HEK293 (cell line): Measurements from ENCODE around the gene DPM2.

Source experiments
- CTCF ChIA-PET: fragments of 350-600 bp; formaldehyde crosslinking; extraction: SDS; loops from one replicate; lab custom pipeline; 2021; ENCODE audit warnings: antibody characterized with exemption; lab: Yijun Ruan, JAX
- POLR2A ChIA-PET: fragments of 300-600 bp; formaldehyde crosslinking; extraction: SDS; loops from one replicate; lab custom pipeline; 2020; ENCODE audit warnings: antibody characterized with exemption, inconsistent platforms; lab: Yijun Ruan, JAX
- H3K27ac ChIP-seq: fragments of 200-500 bp; sonication (Bioruptor generic); 2 replicates; pipeline ENCODE4 v1.5.1; 2014; ENCODE audit warnings: low read depth, low read length, control low read depth, inconsistent platforms; ENCODE audit errors: extremely low read depth
- H3K36me3 ChIP-seq, 2 experiments: fragments of 200-500 bp in 1 of 2; sonication (Bioruptor generic) in 1 of 2; 1 replicate in 1 of 2; 2 replicates in 1 of 2; pipeline ENCODE4 v1.5.1; 2014 to 2017; ENCODE audit warnings: inconsistent platforms in 2 of 2, low read length in 2 of 2; ENCODE audit not compliant: control insufficient read depth in 2 of 2, insufficient read depth in 1 of 2
- H3K4me1 ChIP-seq: fragments of 200-500 bp; sonication (Bioruptor generic); 2 replicates; pipeline ENCODE4 v1.5.1; 2014; ENCODE audit warnings: mild to moderate bottlenecking, low read length, inconsistent platforms; ENCODE audit not compliant: control insufficient read depth, insufficient read depth
- H3K4me3 ChIP-seq: 2 replicates; pipeline ENCODE4 v1.5.1; 2011; ENCODE audit warnings: low read depth, mild to moderate bottlenecking, control low read depth, low read length, moderate library complexity
- H3K9me3 ChIP-seq: fragments of 200-500 bp; sonication (Bioruptor generic); 2 replicates; pipeline ENCODE4 v1.5.1; 2014; ENCODE audit warnings: low read depth, low read length, inconsistent platforms; ENCODE audit not compliant: control insufficient read depth, insufficient read depth
- GLIS2 ChIP-seq: fragments of 450-650 bp; formaldehyde crosslinking; IDR thresholded peaks from 2 replicates; pipeline ENCODE4 v1.5.1; 2016; ENCODE audit warnings: missing biosample characterization, missing genetic modification characterization
- KLF8 ChIP-seq: fragments of 450-650 bp; formaldehyde crosslinking; IDR thresholded peaks from 2 replicates; pipeline ENCODE4 v1.5.1; 2016; ENCODE audit warnings: missing biosample characterization, missing genetic modification characterization
- MEIS1 ChIP-seq: sonication (generic); formaldehyde crosslinking; IDR thresholded peaks from 2 replicates; pipeline ENCODE4 v1.8.1; 2022; ENCODE audit warnings: missing genetic modification reagents, mild to moderate bottlenecking, borderline replicate concordance
- OVOL3 ChIP-seq: fragments of 450-650 bp; formaldehyde crosslinking; IDR thresholded peaks from 2 replicates; pipeline ENCODE4 v1.5.1; 2016; ENCODE audit warnings: missing biosample characterization, missing genetic modification characterization
- RBAK ChIP-seq: fragments of 450-650 bp; formaldehyde crosslinking; IDR thresholded peaks from 2 replicates; pipeline ENCODE4 v1.5.1; 2016; ENCODE audit warnings: missing biosample characterization, missing genetic modification characterization
- SP7 ChIP-seq: fragments of 450-650 bp; formaldehyde crosslinking; IDR thresholded peaks from 2 replicates; pipeline ENCODE4 v1.5.1; 2016; ENCODE audit warnings: missing biosample characterization, missing genetic modification characterization
- YY1 ChIP-seq: fragments of 450-650 bp; formaldehyde crosslinking; IDR thresholded peaks from 2 replicates; pipeline ENCODE4 v1.5.1; 2018; ENCODE audit warnings: missing biosample characterization, missing genetic modification characterization
- ZBTB26 ChIP-seq: fragments of 450-650 bp; formaldehyde crosslinking; optimal IDR thresholded peaks from 2 replicates; pipeline ENCODE3; 2016; ENCODE audit warnings: missing biosample characterization, mild to moderate bottlenecking, missing genetic modification characterization
- ZNF114 ChIP-seq: fragments of 450-650 bp; formaldehyde crosslinking; IDR thresholded peaks from 2 replicates; pipeline ENCODE4 v1.5.0; 2017; ENCODE audit warnings: missing biosample characterization, missing genetic modification characterization
- ZNF133 ChIP-seq: fragments of 450-650 bp; formaldehyde crosslinking; IDR thresholded peaks from 2 replicates; pipeline ENCODE4 v1.5.1; 2016; ENCODE audit warnings: missing biosample characterization, missing genetic modification characterization
- ZNF2 ChIP-seq: fragments of 450-650 bp; formaldehyde crosslinking; IDR thresholded peaks from 2 replicates; pipeline ENCODE4 v1.5.1; 2016; ENCODE audit warnings: missing biosample characterization, missing genetic modification characterization
- ZNF223 ChIP-seq: fragments of 450-650 bp; formaldehyde crosslinking; IDR thresholded peaks from 2 replicates; pipeline ENCODE4 v1.5.1; 2016; ENCODE audit warnings: missing biosample characterization, missing genetic modification characterization
- ZNF23 ChIP-seq: fragments of 450-650 bp; formaldehyde crosslinking; IDR thresholded peaks from 2 replicates; pipeline ENCODE4 v1.5.1; 2016; ENCODE audit warnings: missing biosample characterization, missing genetic modification characterization, borderline replicate concordance
- ZNF324 ChIP-seq: fragments of 450-650 bp; formaldehyde crosslinking; IDR thresholded peaks from 2 replicates; pipeline ENCODE4 v1.5.1; 2016; ENCODE audit warnings: missing biosample characterization, missing genetic modification characterization
- ZNF335 ChIP-seq: fragments of 450-650 bp; formaldehyde crosslinking; conservative IDR thresholded peaks from 2 replicates; pipeline ENCODE4 v1.5.1; 2016; ENCODE audit warnings: missing biosample characterization, missing genetic modification characterization
- ZNF391 ChIP-seq: fragments of 450-650 bp; formaldehyde crosslinking; IDR thresholded peaks from 2 replicates; pipeline ENCODE4 v1.5.1; 2016; ENCODE audit warnings: low read depth, missing biosample characterization, missing genetic modification characterization, borderline replicate concordance
- ZNF558 ChIP-seq: fragments of 450-650 bp; formaldehyde crosslinking; IDR thresholded peaks from 2 replicates; pipeline ENCODE4 v1.5.1; 2016; ENCODE audit warnings: missing biosample characterization, missing genetic modification characterization
- ZNF621 ChIP-seq: fragments of 450-650 bp; formaldehyde crosslinking; IDR thresholded peaks from 2 replicates; pipeline ENCODE4 v1.5.1; 2017; ENCODE audit warnings: missing biosample characterization, missing genetic modification characterization
- ZNF837 ChIP-seq: fragments of 450-650 bp; formaldehyde crosslinking; IDR thresholded peaks from 2 replicates; pipeline ENCODE4 v1.5.1; 2016; ENCODE audit warnings: missing biosample characterization, missing genetic modification characterization
- TF ChIP-seq, protein P1 (sequence below): fragments of 450-650 bp; formaldehyde crosslinking; conservative IDR thresholded peaks from 2 replicates; pipeline ENCODE4 v1.5.1; 2016; ENCODE audit warnings: low read depth, missing biosample characterization, missing genetic modification characterization
- TF ChIP-seq, protein P2 (sequence below): fragments of 450-650 bp; formaldehyde crosslinking; conservative IDR thresholded peaks from 2 replicates; pipeline ENCODE4 v1.5.1; 2016; ENCODE audit warnings: low read depth, missing biosample characterization, missing genetic modification characterization
- TF ChIP-seq, protein P3 (sequence below): fragments of 450-650 bp; formaldehyde crosslinking; IDR thresholded peaks from 2 replicates; pipeline ENCODE4; 2016; ENCODE audit warnings: missing biosample characterization, missing genetic modification characterization
- TF ChIP-seq, protein P4 (sequence below): fragments of 450-650 bp; IDR thresholded peaks from 2 replicates; pipeline ENCODE4 v1.5.1; 2018; ENCODE audit warnings: missing biosample characterization, mild to moderate bottlenecking, missing genetic modification characterization

DPM2 gene

GRCh38 chr9:127908660-127908926, 29.1 kb downstream of the DPM2 start (continued):
- TF ChIP-seq, protein P1, sequence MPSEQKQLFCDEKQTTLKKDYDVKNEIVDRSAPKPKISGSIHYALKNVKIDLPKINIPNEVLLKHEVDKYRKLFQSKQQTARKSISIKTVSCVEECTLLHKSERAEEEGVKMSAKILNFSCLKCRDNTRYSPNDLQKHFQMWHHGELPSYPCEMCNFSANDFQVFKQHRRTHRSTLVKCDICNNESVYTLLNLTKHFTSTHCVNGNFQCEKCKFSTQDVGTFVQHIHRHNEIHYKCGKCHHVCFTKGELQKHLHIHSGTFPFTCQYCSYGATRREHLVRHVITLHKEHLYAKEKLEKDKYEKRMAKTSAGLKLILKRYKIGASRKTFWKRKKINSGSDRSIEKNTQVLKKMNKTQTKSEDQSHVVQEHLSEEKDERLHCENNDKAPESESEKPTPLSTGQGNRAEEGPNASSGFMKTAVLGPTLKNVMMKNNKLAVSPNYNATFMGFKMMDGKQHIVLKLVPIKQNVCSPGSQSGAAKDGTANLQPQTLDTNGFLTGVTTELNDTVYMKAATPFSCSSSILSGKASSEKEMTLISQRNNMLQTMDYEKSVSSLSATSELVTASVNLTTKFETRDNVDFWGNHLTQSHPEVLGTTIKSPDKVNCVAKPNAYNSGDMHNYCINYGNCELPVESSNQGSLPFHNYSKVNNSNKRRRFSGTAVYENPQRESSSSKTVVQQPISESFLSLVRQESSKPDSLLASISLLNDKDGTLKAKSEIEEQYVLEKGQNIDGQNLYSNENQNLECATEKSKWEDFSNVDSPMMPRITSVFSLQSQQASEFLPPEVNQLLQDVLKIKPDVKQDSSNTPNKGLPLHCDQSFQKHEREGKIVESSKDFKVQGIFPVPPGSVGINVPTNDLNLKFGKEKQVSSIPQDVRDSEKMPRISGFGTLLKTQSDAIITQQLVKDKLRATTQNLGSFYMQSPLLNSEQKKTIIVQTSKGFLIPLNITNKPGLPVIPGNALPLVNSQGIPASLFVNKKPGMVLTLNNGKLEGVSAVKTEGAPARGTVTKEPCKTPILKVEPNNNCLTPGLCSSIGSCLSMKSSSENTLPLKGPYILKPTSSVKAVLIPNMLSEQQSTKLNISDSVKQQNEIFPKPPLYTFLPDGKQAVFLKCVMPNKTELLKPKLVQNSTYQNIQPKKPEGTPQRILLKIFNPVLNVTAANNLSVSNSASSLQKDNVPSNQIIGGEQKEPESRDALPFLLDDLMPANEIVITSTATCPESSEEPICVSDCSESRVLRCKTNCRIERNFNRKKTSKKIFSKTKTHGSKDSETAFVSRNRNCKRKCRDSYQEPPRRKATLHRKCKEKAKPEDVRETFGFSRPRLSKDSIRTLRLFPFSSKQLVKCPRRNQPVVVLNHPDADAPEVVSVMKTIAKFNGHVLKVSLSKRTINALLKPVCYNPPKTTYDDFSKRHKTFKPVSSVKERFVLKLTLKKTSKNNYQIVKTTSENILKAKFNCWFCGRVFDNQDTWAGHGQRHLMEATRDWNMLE (tag by site-specific recombination) = no peak
- no peak for TF ChIP-seq ZNF335 (tag by site-specific recombination)
- TF ChIP-seq ZBTB26 (tag by site-specific recombination) = no peak
- TF ChIP-seq, protein P2, sequence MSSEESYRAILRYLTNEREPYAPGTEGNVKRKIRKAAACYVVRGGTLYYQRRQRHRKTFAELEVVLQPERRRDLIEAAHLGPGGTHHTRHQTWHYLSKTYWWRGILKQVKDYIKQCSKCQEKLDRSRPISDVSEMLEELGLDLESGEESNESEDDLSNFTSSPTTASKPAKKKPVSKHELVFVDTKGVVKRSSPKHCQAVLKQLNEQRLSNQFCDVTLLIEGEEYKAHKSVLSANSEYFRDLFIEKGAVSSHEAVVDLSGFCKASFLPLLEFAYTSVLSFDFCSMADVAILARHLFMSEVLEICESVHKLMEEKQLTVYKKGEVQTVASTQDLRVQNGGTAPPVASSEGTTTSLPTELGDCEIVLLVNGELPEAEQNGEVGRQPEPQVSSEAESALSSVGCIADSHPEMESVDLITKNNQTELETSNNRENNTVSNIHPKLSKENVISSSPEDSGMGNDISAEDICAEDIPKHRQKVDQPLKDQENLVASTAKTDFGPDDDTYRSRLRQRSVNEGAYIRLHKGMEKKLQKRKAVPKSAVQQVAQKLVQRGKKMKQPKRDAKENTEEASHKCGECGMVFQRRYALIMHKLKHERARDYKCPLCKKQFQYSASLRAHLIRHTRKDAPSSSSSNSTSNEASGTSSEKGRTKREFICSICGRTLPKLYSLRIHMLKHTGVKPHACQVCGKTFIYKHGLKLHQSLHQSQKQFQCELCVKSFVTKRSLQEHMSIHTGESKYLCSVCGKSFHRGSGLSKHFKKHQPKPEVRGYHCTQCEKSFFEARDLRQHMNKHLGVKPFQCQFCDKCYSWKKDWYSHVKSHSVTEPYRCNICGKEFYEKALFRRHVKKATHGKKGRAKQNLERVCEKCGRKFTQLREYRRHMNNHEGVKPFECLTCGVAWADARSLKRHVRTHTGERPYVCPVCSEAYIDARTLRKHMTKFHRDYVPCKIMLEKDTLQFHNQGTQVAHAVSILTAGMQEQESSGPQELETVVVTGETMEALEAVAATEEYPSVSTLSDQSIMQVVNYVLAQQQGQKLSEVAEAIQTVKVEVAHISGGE (tag by site-specific recombination) = no peak
- no peak for TF ChIP-seq RBAK
- TF ChIP-seq YY1 = no peak
- TF ChIP-seq ZNF391 = no peak
- no peak for TF ChIP-seq ZNF324 (tag by site-specific recombination)
- no peak for TF ChIP-seq ZNF223 (tag by site-specific recombination)
- TF ChIP-seq SP7 (tag by site-specific recombination) = no peak

- no peaks in the 10 kb centered on the region for H3K4me1 ChIP-seq
- no peak overlapping the region for H3K27ac ChIP-seq
- H3K36me3 ChIP-seq = peaks cover 0 to 26% of the 10 kb centered on the region in 2 experiments; a peak in 2 of 3 replicates
- H3K9me3 ChIP-seq = no peaks in the 10 kb centered on the region
- H3K4me3 ChIP-seq = no peak overlapping the region
- ChIA-PET POLR2A (interaction anchor here (1.0 kb wide), 1 partner anchor 9 kb away, joined by 3 read pairs; the partner anchor contains the start of gene ST6GALNAC4), CTCF (no interaction called here)
- TF ChIP-seq ZNF114 (tag by site-specific recombination) (no peak), GLIS2 (tag by site-specific recombination) (no peak), ZNF621 (tag by site-specific recombination) (no peak), ZNF837 (tag by site-specific recombination) (no peak), ZNF133 (no peak), OVOL3 (tag by site-specific recombination) (no peak), KLF8 (tag by site-specific recombination) (no peak), ZNF2 (tag by site-specific recombination) (no peak), ZNF558 (tag by site-specific recombination) (no peak), ZNF23 (no peak), MEIS1 (CRISPR knock-in tag) (no peak)
- TF ChIP-seq, protein P3, sequence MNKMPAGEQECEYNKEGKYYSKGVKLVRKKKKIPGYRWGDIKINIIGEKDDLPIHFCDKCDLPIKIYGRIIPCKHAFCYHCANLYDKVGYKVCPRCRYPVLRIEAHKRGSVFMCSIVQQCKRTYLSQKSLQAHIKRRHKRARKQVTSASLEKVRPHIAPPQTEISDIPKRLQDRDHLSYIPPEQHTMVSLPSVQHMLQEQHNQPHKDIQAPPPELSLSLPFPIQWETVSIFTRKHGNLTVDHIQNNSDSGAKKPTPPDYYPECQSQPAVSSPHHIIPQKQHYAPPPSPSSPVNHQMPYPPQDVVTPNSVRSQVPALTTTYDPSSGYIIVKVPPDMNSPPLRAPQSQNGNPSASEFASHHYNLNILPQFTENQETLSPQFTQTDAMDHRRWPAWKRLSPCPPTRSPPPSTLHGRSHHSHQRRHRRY (tag by site-specific recombination) = no peak
- TF ChIP-seq, protein P4, sequence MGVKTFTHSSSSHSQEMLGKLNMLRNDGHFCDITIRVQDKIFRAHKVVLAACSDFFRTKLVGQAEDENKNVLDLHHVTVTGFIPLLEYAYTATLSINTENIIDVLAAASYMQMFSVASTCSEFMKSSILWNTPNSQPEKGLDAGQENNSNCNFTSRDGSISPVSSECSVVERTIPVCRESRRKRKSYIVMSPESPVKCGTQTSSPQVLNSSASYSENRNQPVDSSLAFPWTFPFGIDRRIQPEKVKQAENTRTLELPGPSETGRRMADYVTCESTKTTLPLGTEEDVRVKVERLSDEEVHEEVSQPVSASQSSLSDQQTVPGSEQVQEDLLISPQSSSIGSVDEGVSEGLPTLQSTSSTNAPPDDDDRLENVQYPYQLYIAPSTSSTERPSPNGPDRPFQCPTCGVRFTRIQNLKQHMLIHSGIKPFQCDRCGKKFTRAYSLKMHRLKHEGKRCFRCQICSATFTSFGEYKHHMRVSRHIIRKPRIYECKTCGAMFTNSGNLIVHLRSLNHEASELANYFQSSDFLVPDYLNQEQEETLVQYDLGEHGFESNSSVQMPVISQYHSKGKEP = no peak
Observed at GRCh38 chr9:127907867-127908659, 29.6 kb downstream of the DPM2 start.
